H9 (cell line): ENCODE results near the gene SLC12A1. TPM values are rescaled to one million over a fixed set of nuclear protein-coding genes. Genes with fewer than 3 reads are reported as not detected.

Source experiments
- DNase-seq: peaks from one replicate; pipeline ENCODE4 v3.0.0-alpha.2; 2017
- H2AFZ ChIP-seq: one replicate; pipeline ENCODE4 v1.6.1; 2013; ENCODE audit warnings: mild to moderate bottlenecking, low read length, control low read depth, moderate library complexity
- H2AK5ac ChIP-seq: 2 replicates; pipeline ENCODE4 v1.6.1; 2013; ENCODE audit warnings: low read length, control low read depth, mixed read lengths; ENCODE audit not compliant: insufficient read length
- H2BK120ac ChIP-seq: one replicate; pipeline ENCODE4 v1.6.1; 2013; ENCODE audit warnings: low read depth, mild to moderate bottlenecking, low read length, control low read depth, inconsistent platforms; ENCODE audit not compliant: poor library complexity, severe bottlenecking
- H2BK12ac ChIP-seq: 2 replicates; pipeline ENCODE4 v1.6.1; 2013; ENCODE audit warnings: low read length, control low read depth, mixed read lengths, low read depth; ENCODE audit not compliant: insufficient read length
- H2BK15ac ChIP-seq: 2 replicates; pipeline ENCODE4 v1.6.1; 2013; ENCODE audit warnings: low read depth, low read length, control low read depth
- H2BK20ac ChIP-seq: one replicate; pipeline ENCODE4 v1.6.1; 2013; ENCODE audit warnings: low read depth, mild to moderate bottlenecking, low read length, control low read depth, inconsistent platforms; ENCODE audit not compliant: poor library complexity, severe bottlenecking
- H2BK5ac ChIP-seq: 2 replicates; pipeline ENCODE4 v1.6.1; 2013; ENCODE audit warnings: low read length, control low read depth, mixed read lengths; ENCODE audit not compliant: insufficient read length
- H3K14ac ChIP-seq: 2 replicates; pipeline ENCODE4 v1.6.1; 2013; ENCODE audit warnings: low read length, control low read depth; ENCODE audit not compliant: insufficient read depth
- H3K18ac ChIP-seq: 2 replicates; pipeline ENCODE4 v1.6.1; 2013; ENCODE audit warnings: low read depth, mild to moderate bottlenecking, mixed read lengths, low read length, control low read depth; ENCODE audit not compliant: insufficient read length
- H3K23ac ChIP-seq: 2 replicates; pipeline ENCODE4 v1.6.1; 2013; ENCODE audit warnings: low read length, control low read depth, mixed read lengths, low read depth; ENCODE audit not compliant: insufficient read length
- H3K23me2 ChIP-seq: 2 replicates; pipeline ENCODE4 v1.6.1; 2013; ENCODE audit warnings: low read depth, mild to moderate bottlenecking, mixed read lengths, low read length, control low read depth; ENCODE audit not compliant: insufficient read length, poor library complexity, severe bottlenecking
- H3K27ac ChIP-seq: 2 replicates; pipeline ENCODE4 v1.5.1; 2013; ENCODE audit warnings: low read length, control low read depth, mixed read lengths, low read depth; ENCODE audit not compliant: insufficient read length
- H3K27me3 ChIP-seq: 2 replicates; pipeline ENCODE4 v1.6.1; 2013; ENCODE audit warnings: low read length, control low read depth, inconsistent platforms; ENCODE audit not compliant: insufficient read depth
- H3K4ac ChIP-seq: 2 replicates; pipeline ENCODE4 v1.6.1; 2013; ENCODE audit warnings: low read depth, mild to moderate bottlenecking, control low read depth, inconsistent platforms, low read length, moderate library complexity
- H3K4me1 ChIP-seq: 2 replicates; pipeline ENCODE4 v1.6.1; 2013; ENCODE audit warnings: low read length, control low read depth, inconsistent platforms; ENCODE audit not compliant: insufficient read depth
- H3K4me2 ChIP-seq: 2 replicates; pipeline ENCODE4 v1.6.1; 2013; ENCODE audit warnings: low read length, control low read depth, mixed read lengths; ENCODE audit not compliant: insufficient read length, insufficient read depth
- H3K56ac ChIP-seq: 2 replicates; pipeline ENCODE4 v1.6.1; 2013; ENCODE audit warnings: low read depth, mild to moderate bottlenecking, mixed read lengths, low read length, control low read depth; ENCODE audit not compliant: insufficient read length
- H3K79me1 ChIP-seq: 2 replicates; pipeline ENCODE4 v1.6.1; 2013; ENCODE audit warnings: low read depth, mild to moderate bottlenecking, moderate library complexity, low read length, control low read depth, inconsistent platforms; ENCODE audit not compliant: insufficient read depth, poor library complexity, severe bottlenecking
- H3K79me2 ChIP-seq: 2 replicates; pipeline ENCODE4 v1.6.1; 2013; ENCODE audit warnings: low read length, control low read depth, inconsistent platforms; ENCODE audit not compliant: insufficient read depth
- H3K9ac ChIP-seq: 2 replicates; pipeline ENCODE4 v1.6.1; 2013; ENCODE audit warnings: low read length, control low read depth, mixed read lengths; ENCODE audit not compliant: insufficient read length; ENCODE audit errors: extremely low read depth
- H3K9me3 ChIP-seq: one replicate; pipeline ENCODE4 v1.6.1; 2013; ENCODE audit warnings: low read depth, low read length, inconsistent platforms; ENCODE audit not compliant: control insufficient read depth
- H3T11ph ChIP-seq: one replicate; pipeline ENCODE4 v1.6.1; 2013; ENCODE audit warnings: mild to moderate bottlenecking, low read length, control low read depth, inconsistent platforms
- H4K20me1 ChIP-seq: one replicate; pipeline ENCODE4 v1.6.1; 2013; ENCODE audit not compliant: control insufficient read depth, insufficient read length, insufficient read depth
- H4K5ac ChIP-seq: 2 replicates; pipeline ENCODE4 v1.6.1; 2013; ENCODE audit warnings: low read depth, mild to moderate bottlenecking, mixed read lengths, low read length, control low read depth; ENCODE audit not compliant: insufficient read length
- H4K8ac ChIP-seq: replicated peaks from 2 replicates; pipeline ENCODE4 v1.6.1; 2013; ENCODE audit warnings: low read length, control low read depth, mixed read lengths, low read depth; ENCODE audit not compliant: insufficient read length
- H4K91ac ChIP-seq: 2 replicates; pipeline ENCODE4 v1.6.1; 2013; ENCODE audit warnings: low read depth, mild to moderate bottlenecking, moderate library complexity, mixed read lengths, low read length, control low read depth; ENCODE audit not compliant: insufficient read length
- H3K27ac Mint-ChIP-seq, 3 experiments: 2 replicates in 2 of 3; 3 replicates in 1 of 3; pipeline ENCODE4 v1.8.0; 2020 to 2021; ENCODE audit warnings: mixed read lengths in 3 of 3, mild to moderate bottlenecking in 1 of 3, moderate library complexity in 1 of 3
- H3K27me3 Mint-ChIP-seq: 2 replicates; pipeline ENCODE4 v1.8.0; 2021; ENCODE audit warnings: low read depth, mild to moderate bottlenecking, moderate library complexity, mixed read lengths
- H3K36me3 Mint-ChIP-seq, 3 experiments: 2 replicates in 2 of 3; 3 replicates in 1 of 3; pipeline ENCODE4 v1.8.0; 2020 to 2021; ENCODE audit warnings: low read depth in 3 of 3, mixed read lengths in 3 of 3; ENCODE audit not compliant: insufficient read depth in 1 of 3
- H3K4me1 Mint-ChIP-seq, 2 experiments: 2 replicates each; pipeline ENCODE4 v1.8.0; 2020; ENCODE audit warnings: mixed read lengths in 2 of 2
- H3K4me3 Mint-ChIP-seq, 2 experiments: 2 replicates in 1 of 2; 3 replicates in 1 of 2; pipeline ENCODE4 v1.8.0; 2020 to 2021; ENCODE audit warnings: mild to moderate bottlenecking in 2 of 2, mixed read lengths in 2 of 2, moderate library complexity in 1 of 2
- H3K9me3 Mint-ChIP-seq, 2 experiments: 2 replicates in 1 of 2; 3 replicates in 1 of 2; pipeline ENCODE4 v1.8.0; 2020; ENCODE audit warnings: mild to moderate bottlenecking in 2 of 2, mixed read lengths in 2 of 2, moderate library complexity in 1 of 2
- WGBS: extraction: QIAGEN DNeasy Blood & Tissue Kit; methylation state at CpG from one replicate; pipeline ENCODE4 v1.1.7; 2013; ENCODE audit warnings: missing lambda C conversion rate, low lambda C conversion rate, mixed read lengths; ENCODE audit not compliant: insufficient read length; ENCODE audit errors: extremely low coverage; 5-methylcytosine and 5-hydroxymethylcytosine counted together
- total RNA-seq: library from RNA; stranded (reverse); gene quantifications from 2 replicates; pipeline ENCODE4 v1.2.1, GENCODE V29; 2021
- TF ChIP-seq, protein P1 (sequence below): fragments of 200-600 bp; sonication (generic); conservative IDR thresholded peaks from 3 replicates; pipeline ENCODE4 v1.8.0; 2021; ENCODE audit warnings: antibody characterized with exemption, mild to moderate bottlenecking

Gene SLC12A1
- total RNA-seq, 1 experiment from 2014 or later, result 0.07 TPM

DNA sequence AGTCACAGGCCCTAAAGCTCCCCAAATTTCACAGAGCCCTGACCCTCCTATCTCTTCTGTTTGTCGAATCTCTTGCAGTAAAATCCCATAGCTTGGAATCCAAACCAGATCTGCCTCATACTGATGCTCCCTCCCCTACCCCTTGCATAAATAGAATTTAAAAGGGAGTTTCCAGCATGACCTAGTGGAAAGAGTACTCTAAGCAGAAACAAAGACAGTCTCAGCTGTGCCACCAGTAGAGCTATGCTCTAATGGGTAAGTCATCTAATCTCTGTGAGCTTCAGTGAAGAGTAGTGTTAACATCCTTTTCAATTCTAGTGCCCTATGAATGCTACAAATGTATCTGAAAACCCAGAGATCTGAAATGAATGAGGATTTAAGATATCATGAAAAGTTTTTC, 4.0 kb upstream of the SLC12A1 start:
- H2BK12ac ChIP-seq, result no peak overlapping the region
- H3K79me2 ChIP-seq, result no peaks in the 10 kb centered on the region
- no peaks in the 10 kb centered on the region for H3K23me2 ChIP-seq
- no peak overlapping the region for H2AFZ ChIP-seq
- no peaks in the 10 kb centered on the region for H3K9me3 Mint-ChIP-seq
- no peaks in the 10 kb centered on the region for H3K4me1 ChIP-seq
- no peaks in the 10 kb centered on the region for H3K27me3 Mint-ChIP-seq
- no peak overlapping the region for H3K56ac ChIP-seq
- H3K27ac ChIP-seq, result no peak overlapping the region
- no peak overlapping the region for H3K27ac Mint-ChIP-seq
- no peak overlapping the region for H3K14ac ChIP-seq
- H3K23ac ChIP-seq, result no peak overlapping the region
- no peaks in the 10 kb centered on the region for H3K36me3 Mint-ChIP-seq
- H3K79me1 ChIP-seq, result no peaks in the 10 kb centered on the region
- H3K4me1 Mint-ChIP-seq, result peaks cover 11 to 12% of the 10 kb centered on the region in 2 experiments
- H2BK15ac ChIP-seq, result no peak overlapping the region
- no peak overlapping the region for H2BK20ac ChIP-seq
- no peak overlapping the region for H4K5ac ChIP-seq
- no peak overlapping the region for H3K4me2 ChIP-seq
- no peaks in the 10 kb centered on the region for H3K9me3 ChIP-seq
- H3K4ac ChIP-seq, result no peak overlapping the region
- TF ChIP-seq, protein P1, sequence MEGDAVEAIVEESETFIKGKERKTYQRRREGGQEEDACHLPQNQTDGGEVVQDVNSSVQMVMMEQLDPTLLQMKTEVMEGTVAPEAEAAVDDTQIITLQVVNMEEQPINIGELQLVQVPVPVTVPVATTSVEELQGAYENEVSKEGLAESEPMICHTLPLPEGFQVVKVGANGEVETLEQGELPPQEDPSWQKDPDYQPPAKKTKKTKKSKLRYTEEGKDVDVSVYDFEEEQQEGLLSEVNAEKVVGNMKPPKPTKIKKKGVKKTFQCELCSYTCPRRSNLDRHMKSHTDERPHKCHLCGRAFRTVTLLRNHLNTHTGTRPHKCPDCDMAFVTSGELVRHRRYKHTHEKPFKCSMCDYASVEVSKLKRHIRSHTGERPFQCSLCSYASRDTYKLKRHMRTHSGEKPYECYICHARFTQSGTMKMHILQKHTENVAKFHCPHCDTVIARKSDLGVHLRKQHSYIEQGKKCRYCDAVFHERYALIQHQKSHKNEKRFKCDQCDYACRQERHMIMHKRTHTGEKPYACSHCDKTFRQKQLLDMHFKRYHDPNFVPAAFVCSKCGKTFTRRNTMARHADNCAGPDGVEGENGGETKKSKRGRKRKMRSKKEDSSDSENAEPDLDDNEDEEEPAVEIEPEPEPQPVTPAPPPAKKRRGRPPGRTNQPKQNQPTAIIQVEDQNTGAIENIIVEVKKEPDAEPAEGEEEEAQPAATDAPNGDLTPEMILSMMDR, result no peak
- DNase-seq, result no peak
- no CpG with 5 or more reads among the region's 1 CpG for WGBS
- H4K8ac ChIP-seq, result no peak overlapping the region
- no peak overlapping the region for H2AK5ac ChIP-seq
- no peaks in the 10 kb centered on the region for H3K27me3 ChIP-seq
- no peak overlapping the region for H3K4me3 Mint-ChIP-seq
- no peak overlapping the region for H2BK5ac ChIP-seq
- no peak overlapping the region for H3K18ac ChIP-seq
- no peaks in the 10 kb centered on the region for H4K20me1 ChIP-seq
- no peak overlapping the region for H3T11ph ChIP-seq
- H3K9ac ChIP-seq, result no peak overlapping the region
- H4K91ac ChIP-seq, result no peak overlapping the region
- H2BK120ac ChIP-seq, result no peak overlapping the region
